ENCODE results near the gene PHAF1. TPM values are rescaled to one million over a fixed set of nuclear protein-coding genes. Genes with fewer than 3 reads are reported as not detected.

Gene PHAF1
- total and polyA plus RNA-seq, 2 of the 13 experiments (the other 11 are each of a cell fraction or from before 2014, with no cell fraction given) = 48.3 to 174 TPM

GRCh38 chr16:67191995-67192681, 82.4 kb downstream of the PHAF1 start, which contains the start of gene E2F4 (continued):
- TF ChIP-seq ZBTB40 (IDR thresholded peaks at IDR 0.05) (peak; percentile 70), ZBTB40 (CRISPR knock-in tag; IDR thresholded peaks at IDR 0.05) (peak; percentile 54; the same call in 1 of the 2 replicates), KLF16 (CRISPR knock-in tag; IDR thresholded peaks at IDR 0.05) (peak in 1 of 2 experiments; percentile 49; a peak in 1 of 4 replicates), ZNF850 (CRISPR knock-in tag; conservative IDR thresholded peaks at IDR 0.05) (no peak; the same call in 1 of the 2 replicates), SMARCE1 (IDR thresholded peaks at IDR 0.05; ENCODE audit: borderline replicate concordance) (no peak), MLLT10 (CRISPR knock-in tag; IDR thresholded peaks at IDR 0.05) (no peak), HNF1B (CRISPR knock-in tag; IDR thresholded peaks at IDR 0.05) (peak; percentile 77), ZNF598 (CRISPR knock-in tag; IDR thresholded peaks at IDR 0.05; ENCODE audit: borderline replicate concordance) (peak; percentile 61; the same call in 1 of the 2 replicates), RFXAP (CRISPR knock-in tag; IDR thresholded peaks at IDR 0.05; ENCODE audit: borderline replicate concordance) (peak; percentile 74; the same call in 1 of the 2 replicates), KLF6 (CRISPR knock-in tag; IDR thresholded peaks at IDR 0.05) (no peak; the same call in 1 of the 2 replicates), DNMT3B (CRISPR knock-in tag; conservative IDR thresholded peaks at IDR 0.05) (no peak), ZNF441 (CRISPR knock-in tag; IDR thresholded peaks at IDR 0.05; ENCODE audit: borderline replicate concordance) (peak; percentile 87), ISX (CRISPR knock-in tag; conservative IDR thresholded peaks at IDR 0.05) (peak; percentile 68; the same call in 1 of the 2 replicates)
- TF ChIP-seq, protein P1, sequence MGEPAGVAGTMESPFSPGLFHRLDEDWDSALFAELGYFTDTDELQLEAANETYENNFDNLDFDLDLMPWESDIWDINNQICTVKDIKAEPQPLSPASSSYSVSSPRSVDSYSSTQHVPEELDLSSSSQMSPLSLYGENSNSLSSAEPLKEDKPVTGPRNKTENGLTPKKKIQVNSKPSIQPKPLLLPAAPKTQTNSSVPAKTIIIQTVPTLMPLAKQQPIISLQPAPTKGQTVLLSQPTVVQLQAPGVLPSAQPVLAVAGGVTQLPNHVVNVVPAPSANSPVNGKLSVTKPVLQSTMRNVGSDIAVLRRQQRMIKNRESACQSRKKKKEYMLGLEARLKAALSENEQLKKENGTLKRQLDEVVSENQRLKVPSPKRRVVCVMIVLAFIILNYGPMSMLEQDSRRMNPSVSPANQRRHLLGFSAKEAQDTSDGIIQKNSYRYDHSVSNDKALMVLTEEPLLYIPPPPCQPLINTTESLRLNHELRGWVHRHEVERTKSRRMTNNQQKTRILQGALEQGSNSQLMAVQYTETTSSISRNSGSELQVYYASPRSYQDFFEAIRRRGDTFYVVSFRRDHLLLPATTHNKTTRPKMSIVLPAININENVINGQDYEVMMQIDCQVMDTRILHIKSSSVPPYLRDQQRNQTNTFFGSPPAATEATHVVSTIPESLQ (CRISPR knock-in tag; conservative IDR thresholded peaks at IDR 0.05) = 0 out of 2 replicates have a peak, but pooled peaks have one; percentile 24
- TF ChIP-seq, protein P2, sequence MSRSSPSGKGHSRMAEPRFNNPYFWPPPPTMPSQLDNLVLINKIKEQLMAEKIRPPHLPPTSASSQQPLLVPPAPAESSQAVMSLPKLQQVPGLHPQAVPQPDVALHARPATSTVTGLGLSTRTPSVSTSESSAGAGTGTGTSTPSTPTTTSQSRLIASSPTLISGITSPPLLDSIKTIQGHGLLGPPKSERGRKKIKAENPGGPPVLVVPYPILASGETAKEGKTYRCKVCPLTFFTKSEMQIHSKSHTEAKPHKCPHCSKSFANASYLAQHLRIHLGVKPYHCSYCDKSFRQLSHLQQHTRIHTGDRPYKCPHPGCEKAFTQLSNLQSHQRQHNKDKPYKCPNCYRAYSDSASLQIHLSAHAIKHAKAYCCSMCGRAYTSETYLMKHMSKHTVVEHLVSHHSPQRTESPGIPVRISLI (CRISPR knock-in tag; IDR thresholded peaks at IDR 0.05; ENCODE audit: borderline replicate concordance) = no peak

Data from HepG2 (cell line).